HG03342 (cell line): Measurements from ENCODE around the gene KDM4C.
A peak's percentile ranks its signal among the peaks of the same experiment; 100 is the strongest.
"Not testable (repeated sequence)": the region's sequence is repeated elsewhere in the genome, so short reads cannot be mapped to it uniquely, and the experiment has no call there.

Experiments
- ATAC-seq: cut with Tn5 transposase; IDR thresholded peaks from one replicate; pipeline ENCODE4 v1.9.1; 2021; ENCODE audit warnings: mild to moderate bottlenecking, moderate library complexity; ENCODE audit not compliant: unreplicated experiment

The KDM4C gene

GRCh38 chr9:6927838-6928237 is 170.1 kb downstream of the KDM4C start:
- no peak for ATAC-seq

- ATAC-seq, result no peak
These were observed 171.1 kb downstream of the KDM4C start for GRCh38 chr9:6928863-6929262.

GRCh38 chr9:6929441-6930215 is 171.9 kb downstream of the KDM4C start:
- no peak for ATAC-seq

DNA sequence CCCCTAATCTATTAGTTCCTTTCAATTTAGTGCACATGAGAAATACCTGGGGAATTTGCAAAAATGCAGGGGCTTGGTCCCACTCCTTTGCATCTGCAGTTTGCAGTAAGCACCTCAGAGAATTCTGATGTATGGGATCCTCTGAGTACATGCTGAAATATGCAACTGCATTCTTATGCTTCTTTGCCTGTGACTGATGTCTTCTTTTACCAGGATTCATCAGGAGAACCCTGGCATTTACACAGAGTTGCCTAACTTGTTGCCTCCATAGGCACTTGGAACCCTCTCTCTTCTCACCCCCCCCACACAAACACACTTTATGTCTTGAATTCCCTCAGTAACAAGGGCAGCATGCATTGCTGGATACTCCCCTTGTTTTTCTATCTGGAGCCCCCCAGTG is 173.1 kb downstream of the KDM4C start:
- no peak for ATAC-seq

DNA sequence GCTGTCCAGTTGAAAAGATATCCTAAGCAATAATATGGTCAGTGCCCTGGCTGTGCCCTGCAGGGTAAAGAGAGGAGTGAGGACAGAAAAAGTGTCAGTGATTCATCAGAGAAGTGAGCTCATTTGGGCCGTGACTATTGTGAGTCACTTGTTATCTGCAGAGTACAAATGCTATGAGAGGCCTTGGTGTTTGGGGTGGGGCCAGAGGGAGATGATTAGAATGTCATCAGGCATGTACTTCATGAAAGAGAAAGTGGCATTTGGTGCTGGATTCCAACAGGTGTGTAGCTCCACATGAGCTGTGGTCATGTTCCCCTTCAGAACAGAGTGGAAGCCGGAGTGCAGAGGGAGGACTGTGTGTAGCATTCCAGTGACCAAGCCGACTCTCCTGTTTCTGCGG is 174.1 kb downstream of the KDM4C start:
- peak; percentile 83 for ATAC-seq

GRCh38 chr9:6936103-6936502 is 178.3 kb downstream of the KDM4C start:
- ATAC-seq, result no peak

DNA sequence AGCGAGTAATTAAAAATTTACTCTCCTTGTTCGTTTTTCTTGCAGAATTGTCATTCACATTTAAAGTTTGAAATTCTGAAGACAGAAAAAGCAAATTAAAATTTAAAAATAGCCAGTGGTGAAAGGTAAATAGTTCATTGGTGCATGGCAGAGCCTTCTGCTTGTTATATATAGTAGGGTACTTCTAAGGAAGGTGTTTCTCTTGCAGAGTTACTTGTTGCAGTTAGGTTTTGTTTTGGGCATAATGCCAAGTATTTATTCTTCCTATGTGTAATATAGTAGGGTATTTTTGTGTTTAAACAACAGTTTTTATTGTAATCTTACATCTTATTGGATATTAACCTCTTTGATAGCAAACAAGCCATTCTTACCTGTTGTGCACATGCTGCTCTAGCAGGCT is 179.4 kb downstream of the KDM4C start:
- no peak for ATAC-seq

GRCh38 chr9:6938447-6938846 is 180.7 kb downstream of the KDM4C start:
- no peak for ATAC-seq

DNA sequence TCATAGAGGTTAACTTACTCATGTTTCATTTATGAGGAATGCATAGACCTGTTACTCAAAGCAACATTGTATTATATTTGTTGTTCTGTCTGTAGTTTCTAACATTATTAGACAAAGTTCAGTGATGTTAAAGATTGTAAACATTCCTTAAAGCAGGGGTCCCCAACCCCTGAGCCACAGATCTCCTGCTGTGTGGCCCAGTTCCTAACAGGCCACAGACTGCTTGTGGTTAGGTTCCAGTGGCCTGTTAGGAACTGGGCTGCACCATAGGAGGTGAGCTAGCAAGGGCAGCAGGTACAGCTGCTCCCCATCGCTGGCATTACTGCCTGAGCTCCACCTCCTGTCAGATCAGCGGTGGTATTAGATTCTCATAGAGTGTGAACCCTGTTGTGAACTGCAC is 181.1 kb downstream of the KDM4C start:
- ATAC-seq, result no peak

DNA sequence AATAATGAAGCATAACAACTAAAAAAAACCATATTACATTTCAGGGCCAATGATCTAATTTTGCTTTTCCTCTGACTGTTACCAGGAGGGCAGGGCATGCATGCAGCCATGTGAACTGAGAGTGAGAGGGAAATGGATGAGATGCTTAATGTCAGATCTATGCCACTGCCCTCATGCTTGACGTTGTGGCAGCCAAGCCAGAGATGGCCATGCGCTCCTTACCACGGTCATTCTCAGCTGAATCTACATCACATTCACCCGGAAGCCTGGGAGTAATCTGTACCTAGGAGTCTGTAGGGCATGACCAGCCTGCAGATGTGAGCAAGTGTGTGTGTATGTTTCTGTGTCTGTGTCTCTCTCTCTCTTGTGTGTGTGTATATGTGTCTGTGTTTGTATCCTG is 183.7 kb downstream of the KDM4C start:
- no peak for ATAC-seq

- no peak for ATAC-seq
These were observed 184.6 kb downstream of the KDM4C start for GRCh38 chr9:6942406-6942805.

GRCh38 chr9:6943293-6943692 is 185.5 kb downstream of the KDM4C start:
- ATAC-seq, result no peak

- no peak for ATAC-seq
These were observed 186.3 kb downstream of the KDM4C start for GRCh38 chr9:6944093-6944551.

- ATAC-seq, result no peak
These were observed 187.1 kb downstream of the KDM4C start for GRCh38 chr9:6944896-6945295.

- no peak for ATAC-seq
These were observed 188.0 kb downstream of the KDM4C start for GRCh38 chr9:6945816-6946215.

GRCh38 chr9:6946583-6947166 is 188.9 kb downstream of the KDM4C start:
- ATAC-seq, result no peak

DNA sequence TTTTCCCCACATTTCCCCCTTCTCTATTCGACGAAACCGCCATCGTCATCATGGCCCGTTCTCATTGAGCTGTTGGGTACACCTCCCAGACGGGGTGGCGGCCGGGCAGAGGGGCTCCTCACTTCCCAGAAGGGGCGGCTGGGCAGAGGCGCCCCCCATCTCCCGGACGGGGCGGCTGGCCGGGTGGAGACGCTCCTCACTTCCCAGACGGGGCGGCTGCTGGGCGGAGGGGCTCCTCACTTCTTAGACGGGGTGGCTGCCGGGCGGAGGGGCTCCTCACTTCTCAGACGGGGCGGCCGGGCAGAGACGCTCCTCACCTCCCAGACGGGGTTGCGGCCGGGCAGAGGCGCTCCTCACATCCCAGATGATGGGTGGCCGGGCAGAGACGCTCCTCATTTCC is 191.1 kb downstream of the KDM4C start:
- not testable (repeated sequence) for ATAC-seq

- ATAC-seq, result peak; percentile 61
These were observed 197.6 kb downstream of the KDM4C start for GRCh38 chr9:6955251-6955921.

GRCh38 chr9:6956879-6957278 is 199.1 kb downstream of the KDM4C start:
- ATAC-seq, result no peak

DNA sequence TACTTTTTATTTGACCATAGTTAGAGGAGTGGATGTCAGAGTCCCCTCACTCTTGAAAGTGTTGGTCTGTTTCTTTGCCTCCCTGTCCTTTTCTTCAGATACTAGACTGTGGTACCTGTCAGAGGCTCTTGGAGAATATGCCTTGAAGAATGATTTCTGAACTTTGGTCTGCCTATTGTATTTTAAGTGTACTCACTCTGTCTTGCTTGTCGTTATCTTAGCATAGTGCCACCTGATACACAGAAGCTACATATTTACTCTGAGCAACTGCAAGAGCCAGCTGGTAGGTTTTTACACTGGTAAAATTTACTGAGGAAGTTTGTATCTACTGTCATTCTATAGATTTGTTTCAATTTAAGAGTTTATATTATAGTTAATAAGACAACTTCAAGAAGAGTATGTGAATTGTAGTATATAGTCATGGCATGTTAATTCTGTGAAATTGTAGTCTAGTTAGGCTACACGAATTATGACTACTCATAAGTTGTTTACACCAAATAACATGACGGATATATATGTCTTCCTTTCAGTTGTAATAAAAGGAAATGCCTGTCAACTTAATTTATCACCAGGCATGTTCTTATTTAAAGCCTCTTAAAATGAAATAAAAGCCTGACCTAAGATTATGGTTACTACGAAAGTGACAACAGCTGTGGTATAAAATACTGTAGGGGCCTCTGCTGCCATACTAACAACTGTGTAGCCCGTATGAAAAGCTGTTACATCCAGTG is 201.7 kb downstream of the KDM4C start:
- no peak for ATAC-seq

- peak; percentile 98 for ATAC-seq
These were observed 203.0 kb downstream of the KDM4C start for GRCh38 chr9:6960777-6961176.
